Measurements from ENCODE around the gene CKS2. TPM values are rescaled to one million over a fixed set of nuclear protein-coding genes. Genes with fewer than 3 reads are reported as not detected.
A peak's percentile ranks its signal among the peaks of the same experiment; 100 is the strongest.
"Not testable (repeated sequence)": the region's sequence is repeated elsewhere in the genome, so short reads cannot be mapped to it uniquely, and the experiment has no call there.

The CKS2 gene
- 28.3 TPM for polyA plus RNA-seq (ENCODE audit: insufficient read length)

- peak; percentile 100 for DNase-seq (ENCODE audit: low read depth)
These were observed at the start of gene CKS2 for GRCh38 chr9:89310475-89311345. Gene CKS2, plus strand, starts transcription at chr9:89311195. Its CDS starts 98 bp downstream, at chr9:89311293.

- DNase-seq (ENCODE audit: low read depth), result no peak
These were observed 37.3 kb upstream of the CKS2 start for GRCh38 chr9:89273528-89274279.

- DNase-seq (ENCODE audit: low read depth), result no peak
These were observed 36.2 kb upstream of the CKS2 start for GRCh38 chr9:89274838-89275237.

- not testable (repeated sequence) for DNase-seq (ENCODE audit: low read depth)
These were observed 35.0 kb upstream of the CKS2 start for GRCh38 chr9:89276040-89276439.

GRCh38 chr9:89277043-89277442 lies 34.0 kb upstream of the CKS2 start:
- DNase-seq (ENCODE audit: low read depth), result no peak

GRCh38 chr9:89277454-89277853 lies 33.5 kb upstream of the CKS2 start:
- no peak for DNase-seq (ENCODE audit: low read depth)

- DNase-seq (ENCODE audit: low read depth), result no peak
These were observed 32.4 kb upstream of the CKS2 start for GRCh38 chr9:89278551-89278950.

- DNase-seq (ENCODE audit: low read depth), result peak; percentile 31
These were observed 31.8 kb upstream of the CKS2 start for GRCh38 chr9:89278997-89279739.

GRCh38 chr9:89281106-89281505 lies 29.9 kb upstream of the CKS2 start:
- DNase-seq (ENCODE audit: low read depth), result no peak

- not testable (repeated sequence) for DNase-seq (ENCODE audit: low read depth)
These were observed 28.6 kb upstream of the CKS2 start for GRCh38 chr9:89282248-89282968.

- DNase-seq (ENCODE audit: low read depth), result no peak
These were observed 26.9 kb upstream of the CKS2 start for GRCh38 chr9:89284076-89284475.

- DNase-seq (ENCODE audit: low read depth), result no peak
These were observed 19.3 kb upstream of the CKS2 start for GRCh38 chr9:89291741-89292140.

- DNase-seq (ENCODE audit: low read depth), result no peak
These were observed 18.0 kb upstream of the CKS2 start for GRCh38 chr9:89293014-89293413.

- DNase-seq (ENCODE audit: low read depth), result no peak
These were observed 15.6 kb upstream of the CKS2 start for GRCh38 chr9:89295400-89295799.

GRCh38 chr9:89301996-89302395 lies 9.0 kb upstream of the CKS2 start:
- DNase-seq (ENCODE audit: low read depth), result not testable (repeated sequence)

GRCh38 chr9:89304020-89304833 lies 6.8 kb upstream of the CKS2 start:
- DNase-seq (ENCODE audit: low read depth), result no peak

- no peak for DNase-seq (ENCODE audit: low read depth)
These were observed 6.2 kb upstream of the CKS2 start for GRCh38 chr9:89304834-89305188.

- DNase-seq (ENCODE audit: low read depth), result no peak
These were observed 5.1 kb upstream of the CKS2 start for GRCh38 chr9:89305868-89306267.

GRCh38 chr9:89309166-89309565 lies 1.8 kb upstream of the CKS2 start:
- no peak for DNase-seq (ENCODE audit: low read depth)

- DNase-seq (ENCODE audit: low read depth), result no peak
These were observed 1.2 kb upstream of the CKS2 start for GRCh38 chr9:89309608-89310474.

All from forelimb muscle (tissue), 1 donor.